CD4-positive, alpha-beta T cell treated with Interferon gamma for 1 hour (primary cell): ENCODE measurements around the gene SNU13.
"Not testable (repeated sequence)": the region's sequence is repeated elsewhere in the genome, so short reads cannot be mapped to it uniquely, and the experiment has no call there.

Experiments used
- DNase-seq: peaks from one replicate; pipeline ENCODE4 v3.0.0-alpha.2; 2020

The SNU13 gene

GRCh38 chr22:41638124-41638523 is 50.5 kb downstream of the SNU13 start:
- DNase-seq: no peak

GRCh38 chr22:41637623-41638022 is 51.0 kb downstream of the SNU13 start:
- DNase-seq: not testable (repeated sequence)

GRCh38 chr22:41636467-41636866 is 52.2 kb downstream of the SNU13 start:
- no peak for DNase-seq

- not testable (repeated sequence) for DNase-seq
These were observed 54.1 kb downstream of the SNU13 start for GRCh38 chr22:41634610-41635009.

GRCh38 chr22:41631615-41632014 is 57.1 kb downstream of the SNU13 start:
- DNase-seq: not testable (repeated sequence)

- not testable (repeated sequence) for DNase-seq
These were observed 57.6 kb downstream of the SNU13 start for GRCh38 chr22:41631115-41631514.

GRCh38 chr22:41625577-41625976 is 63.1 kb downstream of the SNU13 start:
- no peak for DNase-seq
